GM21619 (cell line): ENCODE data around the gene HCK.
"Not testable (repeated sequence)": the region's sequence is repeated elsewhere in the genome, so short reads cannot be mapped to it uniquely, and the experiment has no call there.

Source experiments
- ATAC-seq: cut with Tn5 transposase; IDR thresholded peaks from one replicate; pipeline ENCODE4 v1.9.1; 2021; ENCODE audit not compliant: unreplicated experiment

Gene HCK

GRCh38 chr20:32089637-32090362 lies 37.8 kb downstream of the HCK start:
- ATAC-seq, result no peak

- no peak for ATAC-seq
These were observed 39.9 kb downstream of the HCK start for GRCh38 chr20:32091888-32092346.

GRCh38 chr20:32098786-32099185 lies 46.7 kb downstream of the HCK start:
- no peak for ATAC-seq

GRCh38 chr20:32108814-32109391 lies 56.9 kb downstream of the HCK start:
- no peak for ATAC-seq

GRCh38 chr20:32109392-32110172 lies 57.5 kb downstream of the HCK start, which contains the start of gene TM9SF4:
TM9SF4 (plus strand) TSS chr20:32109714; CDS start chr20:32109741, 27 bp downstream.
- peak; percentile 72 for ATAC-seq

- ATAC-seq, result no peak
These were observed 58.2 kb downstream of the HCK start for GRCh38 chr20:32110173-32110704.

GRCh38 chr20:32110727-32111126 lies 58.7 kb downstream of the HCK start:
- no peak for ATAC-seq

GRCh38 chr20:32111156-32111686 lies 59.2 kb downstream of the HCK start:
- no peak for ATAC-seq

GRCh38 chr20:32111753-32112152 lies 59.7 kb downstream of the HCK start:
- no peak for ATAC-seq

GRCh38 chr20:32112841-32113240 lies 60.8 kb downstream of the HCK start:
- no peak for ATAC-seq

GRCh38 chr20:32113591-32114260 lies 61.7 kb downstream of the HCK start:
- ATAC-seq, result no peak

- no peak for ATAC-seq
These were observed 62.4 kb downstream of the HCK start for GRCh38 chr20:32114305-32114960.

GRCh38 chr20:32115211-32115767 lies 63.2 kb downstream of the HCK start:
- no peak for ATAC-seq

GRCh38 chr20:32116079-32116521 lies 64.1 kb downstream of the HCK start:
- ATAC-seq, result no peak

- not testable (repeated sequence) for ATAC-seq
These were observed 64.8 kb downstream of the HCK start for GRCh38 chr20:32116796-32117195.

GRCh38 chr20:32118427-32118826 lies 66.4 kb downstream of the HCK start:
- ATAC-seq, result not testable (repeated sequence)

GRCh38 chr20:32119734-32120133 lies 67.7 kb downstream of the HCK start:
- ATAC-seq, result no peak

GRCh38 chr20:32121908-32122307 lies 69.9 kb downstream of the HCK start:
- not testable (repeated sequence) for ATAC-seq

- no peak for ATAC-seq
These were observed 71.0 kb downstream of the HCK start for GRCh38 chr20:32123088-32123487.
